Islet precursor cell (in vitro differentiated cells): ENCODE data around the gene IL15RA.
"Not testable (repeated sequence)": the region's sequence is repeated elsewhere in the genome, so short reads cannot be mapped to it uniquely, and the experiment has no call there.

Source experiments
- DNase-seq: peaks from one replicate; pipeline ENCODE4 v3.0.0-alpha.2; 2018

IL15RA gene

GRCh38 chr10:5917305-5917704 lies 60.0 kb downstream of the IL15RA start:
- no peak for DNase-seq

- no peak for DNase-seq
These were observed 61.9 kb downstream of the IL15RA start for GRCh38 chr10:5915451-5915850.

GRCh38 chr10:5913736-5914135 lies 63.6 kb downstream of the IL15RA start:
- no peak for DNase-seq

- DNase-seq: no peak
These were observed 65.7 kb downstream of the IL15RA start for GRCh38 chr10:5911670-5912069.

GRCh38 chr10:5910323-5911100 lies 66.8 kb downstream of the IL15RA start:
- DNase-seq: no peak

GRCh38 chr10:5908676-5909075 lies 68.7 kb downstream of the IL15RA start:
- not testable (repeated sequence) for DNase-seq

DNA sequence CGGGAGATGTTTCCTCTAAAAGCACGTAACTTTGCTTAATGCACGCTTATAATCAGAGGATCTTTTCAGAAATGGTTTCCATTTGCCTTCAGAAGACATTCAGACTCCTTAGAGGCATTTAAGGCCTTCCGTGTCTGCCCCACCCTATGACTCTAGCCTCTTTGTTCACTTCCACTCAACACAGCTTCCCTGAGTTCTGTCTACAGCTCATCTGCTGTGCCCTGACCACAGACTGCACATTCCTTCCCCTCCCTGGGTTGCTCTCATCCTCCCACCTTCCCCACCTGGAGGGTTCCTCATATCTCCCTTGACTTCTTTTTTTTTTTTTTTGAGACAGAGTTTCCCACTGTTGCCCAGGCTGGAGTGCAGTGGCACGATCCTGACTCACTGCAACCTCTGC lies 70.7 kb downstream of the IL15RA start:
- no peak for DNase-seq

DNA sequence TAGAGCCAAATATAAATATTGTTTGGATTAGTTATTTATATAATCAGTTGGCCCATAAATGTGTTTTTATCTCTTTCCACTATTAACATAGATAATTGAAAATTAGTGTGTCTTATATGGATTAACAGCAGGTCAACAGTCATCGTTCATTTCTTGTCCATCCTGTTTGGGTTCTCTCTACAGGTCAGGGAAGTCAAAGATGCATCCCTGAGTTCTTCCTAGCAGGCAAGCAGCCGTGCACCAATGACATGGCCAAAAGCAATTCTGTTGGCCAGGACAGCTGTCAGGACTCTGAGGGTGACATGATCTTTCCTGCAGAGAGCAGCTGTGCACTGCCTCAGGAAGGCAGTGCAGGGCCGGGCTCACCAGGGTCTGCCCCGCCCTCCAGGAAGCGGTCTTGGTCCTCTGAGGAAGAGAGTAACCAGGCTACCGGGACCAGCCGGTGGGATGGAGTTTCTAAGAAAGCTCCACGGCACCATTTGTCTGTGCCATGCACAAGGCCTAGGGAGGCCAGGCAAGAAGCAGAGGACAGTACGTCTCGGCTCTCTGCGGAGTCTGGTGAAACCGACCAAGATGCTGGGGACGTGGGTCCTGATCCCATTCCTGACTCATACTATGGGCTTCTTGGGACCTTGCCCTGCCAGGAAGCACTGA lies 71.4 kb downstream of the IL15RA start:
- no peak for DNase-seq

- DNase-seq: no peak
These were observed 73.1 kb downstream of the IL15RA start for GRCh38 chr10:5904227-5904626.

- DNase-seq: no peak
These were observed 73.8 kb downstream of the IL15RA start for GRCh38 chr10:5903563-5903962.

GRCh38 chr10:5902511-5903274 lies 74.7 kb downstream of the IL15RA start:
- DNase-seq: no peak
